ENCODE results near the gene RNH1.

The RNH1 gene

GRCh38 chr11:468493-468892, 38.5 kb downstream of the RNH1 start:
- TF ChIP-seq FOXP2 (optimal IDR thresholded peaks at IDR 0.05; ENCODE audit: control extremely low read depth, extremely low read length, insufficient read depth) (no peak), EZH2 (IDR thresholded peaks at IDR 0.05) (no peak), POLR2AphosphoS5 (IDR thresholded peaks at IDR 0.05; ENCODE audit: borderline replicate concordance, low read depth, low read length) (no peak)
- H3K27ac ChIP-seq = peak overlapping the region; percentile 76
- no peak for DNase-seq (ENCODE audit: low read depth, low spot score)
- H3K9ac ChIP-seq (ENCODE audit: insufficient read length) = no peak overlapping the region
- peaks cover 3% of the 10 kb centered on the region; the same call in 1 of the 2 replicates for H3K36me3 ChIP-seq (ENCODE audit: insufficient read depth, low read length)
- no peaks in the 10 kb centered on the region for H3K9me3 ChIP-seq (ENCODE audit: low read depth, low read length)
- peak overlapping the region; percentile 30; the same call in 1 of the 2 replicates for H3K4me3 ChIP-seq

GRCh38 chr11:468036-468435, 39.0 kb downstream of the RNH1 start:
- DNase-seq (ENCODE audit: low read depth, low spot score) = no peak
- Histone ChIP-seq H3K27ac (peak overlapping the region; percentile 76), H3K9me3 (ENCODE audit: low read depth, low read length) (no peaks in the 10 kb centered on the region), H3K9ac (ENCODE audit: insufficient read length) (no peak overlapping the region), H3K4me3 (no peak overlapping the region), H3K36me3 (ENCODE audit: insufficient read depth, low read length) (peaks cover 3% of the 10 kb centered on the region; the same call in 1 of the 2 replicates)
- TF ChIP-seq POLR2AphosphoS5 (IDR thresholded peaks at IDR 0.05; ENCODE audit: borderline replicate concordance, low read depth, low read length) = no peak
- TF ChIP-seq FOXP2 (optimal IDR thresholded peaks at IDR 0.05; ENCODE audit: control extremely low read depth, extremely low read length, insufficient read depth) = no peak
- no peak for TF ChIP-seq EZH2 (IDR thresholded peaks at IDR 0.05)

- TF ChIP-seq POLR2AphosphoS5 (IDR thresholded peaks at IDR 0.05; ENCODE audit: borderline replicate concordance, low read depth, low read length) (no peak), FOXP2 (optimal IDR thresholded peaks at IDR 0.05; ENCODE audit: control extremely low read depth, extremely low read length, insufficient read depth) (no peak), EZH2 (IDR thresholded peaks at IDR 0.05) (no peak)
- no peak overlapping the region for H3K9ac ChIP-seq (ENCODE audit: insufficient read length)
- no peak for DNase-seq (ENCODE audit: low read depth, low spot score)
- H3K36me3 ChIP-seq (ENCODE audit: insufficient read depth, low read length) = peaks cover 3% of the 10 kb centered on the region; the same call in 1 of the 2 replicates
- no peak overlapping the region for H3K4me3 ChIP-seq
- no peaks in the 10 kb centered on the region for H3K9me3 ChIP-seq (ENCODE audit: low read depth, low read length)
- 0 out of 2 replicates have a peak overlapping the region, but pooled peaks have one; percentile 31 for H3K27ac ChIP-seq
Measured at GRCh38 chr11:465896-466530, 41.0 kb downstream of the RNH1 start.

GRCh38 chr11:464316-464715, 42.7 kb downstream of the RNH1 start:
- no peak overlapping the region for H3K27ac ChIP-seq
- peaks cover 3% of the 10 kb centered on the region; the same call in 1 of the 2 replicates for H3K36me3 ChIP-seq (ENCODE audit: insufficient read depth, low read length)
- H3K9me3 ChIP-seq (ENCODE audit: low read depth, low read length) = no peaks in the 10 kb centered on the region
- no peak for TF ChIP-seq FOXP2 (optimal IDR thresholded peaks at IDR 0.05; ENCODE audit: control extremely low read depth, extremely low read length, insufficient read depth)
- TF ChIP-seq POLR2AphosphoS5 (IDR thresholded peaks at IDR 0.05; ENCODE audit: borderline replicate concordance, low read depth, low read length) = no peak
- TF ChIP-seq EZH2 (IDR thresholded peaks at IDR 0.05) = no peak
- DNase-seq (ENCODE audit: low read depth, low spot score) = no peak
- H3K9ac ChIP-seq (ENCODE audit: insufficient read length) = no peak overlapping the region
- H3K4me3 ChIP-seq = no peak overlapping the region

GRCh38 chr11:462107-462890, 44.7 kb downstream of the RNH1 start:
- TF ChIP-seq FOXP2 (optimal IDR thresholded peaks at IDR 0.05; ENCODE audit: control extremely low read depth, extremely low read length, insufficient read depth) (no peak), POLR2AphosphoS5 (IDR thresholded peaks at IDR 0.05; ENCODE audit: borderline replicate concordance, low read depth, low read length) (no peak), EZH2 (IDR thresholded peaks at IDR 0.05) (no peak)
- Histone ChIP-seq H3K9me3 (ENCODE audit: low read depth, low read length) (no peaks in the 10 kb centered on the region), H3K27ac (no peak overlapping the region), H3K36me3 (ENCODE audit: insufficient read depth, low read length) (peaks cover 3% of the 10 kb centered on the region; the same call in 1 of the 2 replicates), H3K4me3 (no peak overlapping the region), H3K9ac (ENCODE audit: insufficient read length) (no peak overlapping the region)
- no peak for DNase-seq (ENCODE audit: low read depth, low spot score)

- no peak for TF ChIP-seq POLR2AphosphoS5 (IDR thresholded peaks at IDR 0.05; ENCODE audit: borderline replicate concordance, low read depth, low read length)
- TF ChIP-seq EZH2 (IDR thresholded peaks at IDR 0.05) = no peak
- no peak for TF ChIP-seq FOXP2 (optimal IDR thresholded peaks at IDR 0.05; ENCODE audit: control extremely low read depth, extremely low read length, insufficient read depth)
- no peak for DNase-seq (ENCODE audit: low read depth, low spot score)
- Histone ChIP-seq H3K9me3 (ENCODE audit: low read depth, low read length) (no peaks in the 10 kb centered on the region), H3K9ac (ENCODE audit: insufficient read length) (no peak overlapping the region), H3K4me3 (no peak overlapping the region), H3K36me3 (ENCODE audit: insufficient read depth, low read length) (peaks cover 3% of the 10 kb centered on the region; the same call in 1 of the 2 replicates), H3K27ac (no peak overlapping the region)
Measured at GRCh38 chr11:461626-462025, 45.4 kb downstream of the RNH1 start.

GRCh38 chr11:460331-461199, 46.5 kb downstream of the RNH1 start:
- Histone ChIP-seq H3K36me3 (ENCODE audit: insufficient read depth, low read length) (peaks cover 3% of the 10 kb centered on the region; the same call in 1 of the 2 replicates), H3K9me3 (ENCODE audit: low read depth, low read length) (no peaks in the 10 kb centered on the region), H3K27ac (no peak overlapping the region), H3K4me3 (no peak overlapping the region), H3K9ac (ENCODE audit: insufficient read length) (no peak overlapping the region)
- no peak for TF ChIP-seq FOXP2 (optimal IDR thresholded peaks at IDR 0.05; ENCODE audit: control extremely low read depth, extremely low read length, insufficient read depth)
- TF ChIP-seq EZH2 (IDR thresholded peaks at IDR 0.05) = no peak
- no peak for TF ChIP-seq POLR2AphosphoS5 (IDR thresholded peaks at IDR 0.05; ENCODE audit: borderline replicate concordance, low read depth, low read length)
- no peak for DNase-seq (ENCODE audit: low read depth, low spot score)

All from SK-N-MC (cell line).